Body of pancreas (tissue), 4 donors: Measurements from ENCODE around the gene MAST4.

Experiments
- POLR2A ChIP-seq, 3 donors: fragments of 450-650 bp; IDR thresholded peaks; one replicate each; pipeline ENCODE4 v1.6.1; 2016; ENCODE audit warnings: antibody characterized with exemption in 3 of 3, mild to moderate bottlenecking in 2 of 3
- TF ChIP-seq, protein P1 (sequence below), 7 experiments: fragments of 450-650 bp in 4 of 7; fragments of 200-600 bp in 3 of 7; sonication (generic) in 3 of 7; IDR thresholded peaks; one replicate each; pipeline ENCODE4 v1.5.1; 2016 to 2019; ENCODE audit warnings: antibody characterized with exemption in 7 of 7

DNA sequence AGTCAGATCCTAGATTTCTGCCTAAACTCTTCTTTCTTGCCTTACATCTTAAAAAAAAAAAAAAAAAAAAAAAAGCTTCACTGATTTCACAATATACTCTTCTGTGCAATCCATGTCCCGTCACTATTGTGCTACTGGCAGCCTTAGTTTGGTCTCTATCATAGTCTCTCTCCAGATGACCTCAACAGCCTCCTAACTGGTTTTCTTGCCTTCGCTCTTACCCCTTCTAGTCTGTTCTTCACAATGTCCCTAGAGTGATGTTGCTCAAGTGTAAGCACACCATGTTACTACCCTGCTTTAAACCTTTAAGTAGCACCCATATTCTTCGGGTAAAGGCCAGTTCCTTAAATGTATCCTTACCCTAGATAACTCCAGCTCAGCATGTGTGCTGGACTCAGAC, 574.6 kb downstream of the MAST4 start:
- TF ChIP-seq, protein P1, sequence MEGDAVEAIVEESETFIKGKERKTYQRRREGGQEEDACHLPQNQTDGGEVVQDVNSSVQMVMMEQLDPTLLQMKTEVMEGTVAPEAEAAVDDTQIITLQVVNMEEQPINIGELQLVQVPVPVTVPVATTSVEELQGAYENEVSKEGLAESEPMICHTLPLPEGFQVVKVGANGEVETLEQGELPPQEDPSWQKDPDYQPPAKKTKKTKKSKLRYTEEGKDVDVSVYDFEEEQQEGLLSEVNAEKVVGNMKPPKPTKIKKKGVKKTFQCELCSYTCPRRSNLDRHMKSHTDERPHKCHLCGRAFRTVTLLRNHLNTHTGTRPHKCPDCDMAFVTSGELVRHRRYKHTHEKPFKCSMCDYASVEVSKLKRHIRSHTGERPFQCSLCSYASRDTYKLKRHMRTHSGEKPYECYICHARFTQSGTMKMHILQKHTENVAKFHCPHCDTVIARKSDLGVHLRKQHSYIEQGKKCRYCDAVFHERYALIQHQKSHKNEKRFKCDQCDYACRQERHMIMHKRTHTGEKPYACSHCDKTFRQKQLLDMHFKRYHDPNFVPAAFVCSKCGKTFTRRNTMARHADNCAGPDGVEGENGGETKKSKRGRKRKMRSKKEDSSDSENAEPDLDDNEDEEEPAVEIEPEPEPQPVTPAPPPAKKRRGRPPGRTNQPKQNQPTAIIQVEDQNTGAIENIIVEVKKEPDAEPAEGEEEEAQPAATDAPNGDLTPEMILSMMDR (IDR thresholded peaks at IDR 0.05), result no peak
- no peak for TF ChIP-seq POLR2A (IDR thresholded peaks at IDR 0.05)
